Nephron (organoid): ENCODE data around the gene MS4A18.

Source experiments
- H3K27ac Mint-ChIP-seq, 3 experiments: 2 replicates each; pipeline ENCODE4 v1.8.0; 2020; ENCODE audit warnings: mixed read lengths in 3 of 3, mild to moderate bottlenecking in 2 of 3, moderate library complexity in 1 of 3
- H3K27me3 Mint-ChIP-seq: 2 replicates; pipeline ENCODE4 v1.8.0; 2021; ENCODE audit warnings: low read depth, mild to moderate bottlenecking, moderate library complexity, mixed read lengths
- H3K36me3 Mint-ChIP-seq: 2 replicates; pipeline ENCODE4 v1.8.0; 2020; ENCODE audit warnings: low read depth, mixed read lengths
- H3K4me1 Mint-ChIP-seq: 2 replicates; pipeline ENCODE4 v1.8.0; 2020; ENCODE audit warnings: mixed read lengths
- H3K4me3 Mint-ChIP-seq, 3 experiments: 2 replicates each; pipeline ENCODE4 v1.8.0; 2020; ENCODE audit warnings: mild to moderate bottlenecking in 3 of 3, mixed read lengths in 3 of 3, moderate library complexity in 2 of 3
- H3K9me3 Mint-ChIP-seq: 2 replicates; pipeline ENCODE4 v1.8.0; 2020; ENCODE audit warnings: mixed read lengths
- CTCF ChIP-seq, 3 experiments: fragments of 200-600 bp; sonication (generic); IDR thresholded peaks; one replicate each; pipeline ENCODE4 v1.5.0; 2021; ENCODE audit warnings: antibody characterized with exemption in 3 of 3; ENCODE audit not compliant: unreplicated experiment in 3 of 3

MS4A18 gene

GRCh38 chr11:60766547-60766946, 42.0 kb downstream of the MS4A18 start:
- TF ChIP-seq CTCF (IDR thresholded peaks at IDR 0.05; ENCODE audit: unreplicated experiment in 3 of 3): no peak
- no peak overlapping the region for H3K27ac Mint-ChIP-seq
- H3K4me1 Mint-ChIP-seq: peaks cover 38% of the 10 kb centered on the region
- peaks cover 22% of the 10 kb centered on the region for H3K27me3 Mint-ChIP-seq
- H3K9me3 Mint-ChIP-seq: peaks cover 3% of the 10 kb centered on the region
- no peak overlapping the region for H3K4me3 Mint-ChIP-seq
- H3K36me3 Mint-ChIP-seq: no peaks in the 10 kb centered on the region

GRCh38 chr11:60767388-60767811, 42.9 kb downstream of the MS4A18 start:
- peaks cover 3% of the 10 kb centered on the region for H3K9me3 Mint-ChIP-seq
- peaks cover 34% of the 10 kb centered on the region for H3K4me1 Mint-ChIP-seq
- TF ChIP-seq CTCF (IDR thresholded peaks at IDR 0.05; ENCODE audit: unreplicated experiment in 3 of 3): peak; percentile 29 to 39 (median 36)
- peaks cover 22% of the 10 kb centered on the region for H3K27me3 Mint-ChIP-seq
- H3K27ac Mint-ChIP-seq: no peak overlapping the region
- no peak overlapping the region for H3K4me3 Mint-ChIP-seq
- no peaks in the 10 kb centered on the region for H3K36me3 Mint-ChIP-seq

GRCh38 chr11:60768202-60768601, 43.7 kb downstream of the MS4A18 start:
- Mint-ChIP-seq H3K9me3 (peaks cover 3% of the 10 kb centered on the region), H3K27me3 (peaks cover 23% of the 10 kb centered on the region), H3K27ac (no peak overlapping the region), H3K4me3 (no peak overlapping the region), H3K4me1 (peaks cover 31% of the 10 kb centered on the region), H3K36me3 (no peaks in the 10 kb centered on the region)
- TF ChIP-seq CTCF (IDR thresholded peaks at IDR 0.05; ENCODE audit: unreplicated experiment in 3 of 3): no peak

GRCh38 chr11:60769273-60769672, 44.8 kb downstream of the MS4A18 start:
- no peak for TF ChIP-seq CTCF (IDR thresholded peaks at IDR 0.05; ENCODE audit: unreplicated experiment in 3 of 3)
- Mint-ChIP-seq H3K4me3 (no peak overlapping the region), H3K9me3 (peaks cover 2% of the 10 kb centered on the region), H3K27ac (no peak overlapping the region), H3K27me3 (peaks cover 26% of the 10 kb centered on the region), H3K36me3 (no peaks in the 10 kb centered on the region), H3K4me1 (peaks cover 27% of the 10 kb centered on the region)

GRCh38 chr11:60769811-60770210, 45.3 kb downstream of the MS4A18 start:
- peaks cover 31% of the 10 kb centered on the region for H3K27me3 Mint-ChIP-seq
- H3K4me3 Mint-ChIP-seq: no peak overlapping the region
- H3K36me3 Mint-ChIP-seq: no peaks in the 10 kb centered on the region
- H3K4me1 Mint-ChIP-seq: peaks cover 25% of the 10 kb centered on the region
- H3K27ac Mint-ChIP-seq: no peak overlapping the region
- no peak for TF ChIP-seq CTCF (IDR thresholded peaks at IDR 0.05; ENCODE audit: unreplicated experiment in 3 of 3)
- no peaks in the 10 kb centered on the region for H3K9me3 Mint-ChIP-seq

GRCh38 chr11:60771146-60771545, 46.6 kb downstream of the MS4A18 start:
- Mint-ChIP-seq H3K9me3 (no peaks in the 10 kb centered on the region), H3K4me3 (no peak overlapping the region), H3K4me1 (peaks cover 26% of the 10 kb centered on the region), H3K27me3 (peaks cover 27% of the 10 kb centered on the region), H3K36me3 (no peaks in the 10 kb centered on the region), H3K27ac (no peak overlapping the region)
- TF ChIP-seq CTCF (IDR thresholded peaks at IDR 0.05; ENCODE audit: unreplicated experiment in 3 of 3): no peak
